ENCODE measurements around the gene MKKS.

GRCh38 chr20:10388597-10388996 is 45.4 kb downstream of the MKKS start:
- TF ChIP-seq HBP1 (CRISPR knock-in tag; IDR thresholded peaks at IDR 0.05; ENCODE audit: low read depth): no peak
- TF ChIP-seq PBX3 (CRISPR knock-in tag; IDR thresholded peaks at IDR 0.05; ENCODE audit: borderline replicate concordance): no peak
- TF ChIP-seq TGIF2 (CRISPR knock-in tag; IDR thresholded peaks at IDR 0.05): no peak

All from HepG2 (cell line).